PC-3 (cell line): Measurements from ENCODE around the gene MYH9. TPM values are rescaled to one million over a fixed set of nuclear protein-coding genes. Genes with fewer than 3 reads are reported as not detected.
A peak's percentile ranks its signal among the peaks of the same experiment; 100 is the strongest.

ENCODE experiments used
- ATAC-seq: fragments of 200-7000 bp; cut with Tn5 transposase; 2 replicates; pipeline ENCODE4 v1.9.1; 2020; ENCODE audit warnings: mild to moderate bottlenecking, moderate library complexity
- BruUV-seq: library from RNA; stranded (reverse); fragments of 400-500 nt; replicated peaks from 2 replicates; lab custom pipeline; 2021; lab: Mats Ljungman, UMichigan
- CTCF ChIA-PET: fragments of 300-600 bp; sonication (Branson Sonifier 250); formaldehyde crosslinking; loops from one replicate; lab custom pipeline; 2022; ENCODE audit warnings: antibody characterized with exemption; lab: Charles Lee
- POLR2A ChIA-PET: fragments of 300-600 bp; sonication (Branson Sonifier 250); formaldehyde crosslinking; loops from one replicate; lab custom pipeline; 2022; ENCODE audit warnings: antibody characterized with exemption; ENCODE audit not compliant: unreplicated experiment; lab: Charles Lee
- DNase-seq: peaks from one replicate; pipeline ENCODE4 v3.0.0-alpha.2; 2015
- H2AFZ ChIP-seq: fragments of 300-600 bp; sonication (generic); 2 replicates; pipeline ENCODE4 v1.6.0; 2016; ENCODE audit warnings: antibody characterized with exemption, low read length
- H3F3A ChIP-seq: fragments of 300-600 bp; sonication (generic); one replicate; pipeline ENCODE4 v1.6.0; 2017; ENCODE audit warnings: antibody characterized with exemption, low read length, control low read depth, mild to moderate bottlenecking; ENCODE audit not compliant: unreplicated experiment
- H3K27ac ChIP-seq: fragments of 300-600 bp; sonication (generic); 2 replicates; pipeline ENCODE4 v1.5.1; 2016; ENCODE audit warnings: mild to moderate bottlenecking, low read length
- H3K27me3 ChIP-seq: fragments of 300-600 bp; sonication (generic); 2 replicates; pipeline ENCODE4 v1.6.1; 2016; ENCODE audit warnings: low read length, mixed read lengths
- H3K36me3 ChIP-seq: fragments of 300-600 bp; sonication (generic); 2 replicates; pipeline ENCODE4 v1.6.1; 2016; ENCODE audit warnings: low read depth, mixed run types, low read length, mixed read lengths
- H3K4me1 ChIP-seq: fragments of 300-600 bp; sonication (generic); 2 replicates; pipeline ENCODE4 v1.5.1; 2016; ENCODE audit warnings: low read length; ENCODE audit not compliant: insufficient read depth
- H3K4me2 ChIP-seq: fragments of 300-600 bp; sonication (generic); 2 replicates; pipeline ENCODE4 v1.6.0; 2016; ENCODE audit warnings: low read length
- H3K4me3 ChIP-seq: fragments of 300-600 bp; sonication (generic); 2 replicates; pipeline ENCODE4 v1.5.1; 2016; ENCODE audit warnings: mild to moderate bottlenecking, low read length, mixed read lengths
- H3K79me2 ChIP-seq: fragments of 300-600 bp; sonication (generic); 2 replicates; pipeline ENCODE4 v1.6.1; 2017; ENCODE audit warnings: low read length, mixed read lengths
- H3K9ac ChIP-seq: fragments of 300-600 bp; sonication (generic); 2 replicates; pipeline ENCODE4 v1.6.0; 2016; ENCODE audit warnings: mild to moderate bottlenecking, low read length
- H3K9me2 ChIP-seq: fragments of 300-600 bp; sonication (generic); replicated peaks from 2 replicates; pipeline ENCODE4 v1.6.1; 2016; ENCODE audit warnings: mixed run types, low read length, mixed read lengths
- H3K9me3 ChIP-seq: fragments of 300-600 bp; sonication (generic); 2 replicates; pipeline ENCODE4 v1.6.1; 2016; ENCODE audit warnings: low read length, mixed read lengths
- H4K20me1 ChIP-seq: fragments of 300-600 bp; sonication (generic); 2 replicates; pipeline ENCODE4 v1.6.1; 2016; ENCODE audit warnings: low read length, mixed read lengths
- CTCF ChIP-seq: fragments of 300-600 bp; sonication (generic); conservative IDR thresholded peaks from 2 replicates; pipeline ENCODE4 v1.5.1; 2017; ENCODE audit warnings: antibody characterized with exemption, low read depth, mild to moderate bottlenecking, low read length
- EZH2 ChIP-seq: fragments of 300-600 bp; sonication (generic); IDR thresholded peaks from one replicate; pipeline ENCODE4 v1.6.1; 2017; ENCODE audit warnings: antibody characterized with exemption, mild to moderate bottlenecking, low read length; ENCODE audit not compliant: unreplicated experiment
- EZH2phosphoT487 ChIP-seq: fragments of 300-600 bp; sonication (generic); IDR thresholded peaks from 2 replicates; pipeline ENCODE4 v1.6.1; 2018; ENCODE audit warnings: mild to moderate bottlenecking, antibody characterized with exemption, low read length, borderline replicate concordance
- intact Hi-C: fragments of 100-400 bp; cut with micrococcal nuclease; formaldehyde crosslinking; loops from 2 replicates; pipeline ENCODE4 v1.9.0; 2023
- total RNA-seq: library from RNA; depleted of rRNA; stranded (reverse); fragments of >200 nt; gene quantifications from 2 replicates; pipeline ENCODE4 v1.2.3, GENCODE V29; 2014

MYH9 gene
- total RNA-seq, 1 experiment from 2014 or later = 357 TPM

- H3K27ac ChIP-seq = peak overlapping the region; percentile 97
- intact Hi-C loops = no loop called here
Observed at GRCh38 chr22:36327922-36328551, 59.7 kb downstream of the MYH9 start.

DNA sequence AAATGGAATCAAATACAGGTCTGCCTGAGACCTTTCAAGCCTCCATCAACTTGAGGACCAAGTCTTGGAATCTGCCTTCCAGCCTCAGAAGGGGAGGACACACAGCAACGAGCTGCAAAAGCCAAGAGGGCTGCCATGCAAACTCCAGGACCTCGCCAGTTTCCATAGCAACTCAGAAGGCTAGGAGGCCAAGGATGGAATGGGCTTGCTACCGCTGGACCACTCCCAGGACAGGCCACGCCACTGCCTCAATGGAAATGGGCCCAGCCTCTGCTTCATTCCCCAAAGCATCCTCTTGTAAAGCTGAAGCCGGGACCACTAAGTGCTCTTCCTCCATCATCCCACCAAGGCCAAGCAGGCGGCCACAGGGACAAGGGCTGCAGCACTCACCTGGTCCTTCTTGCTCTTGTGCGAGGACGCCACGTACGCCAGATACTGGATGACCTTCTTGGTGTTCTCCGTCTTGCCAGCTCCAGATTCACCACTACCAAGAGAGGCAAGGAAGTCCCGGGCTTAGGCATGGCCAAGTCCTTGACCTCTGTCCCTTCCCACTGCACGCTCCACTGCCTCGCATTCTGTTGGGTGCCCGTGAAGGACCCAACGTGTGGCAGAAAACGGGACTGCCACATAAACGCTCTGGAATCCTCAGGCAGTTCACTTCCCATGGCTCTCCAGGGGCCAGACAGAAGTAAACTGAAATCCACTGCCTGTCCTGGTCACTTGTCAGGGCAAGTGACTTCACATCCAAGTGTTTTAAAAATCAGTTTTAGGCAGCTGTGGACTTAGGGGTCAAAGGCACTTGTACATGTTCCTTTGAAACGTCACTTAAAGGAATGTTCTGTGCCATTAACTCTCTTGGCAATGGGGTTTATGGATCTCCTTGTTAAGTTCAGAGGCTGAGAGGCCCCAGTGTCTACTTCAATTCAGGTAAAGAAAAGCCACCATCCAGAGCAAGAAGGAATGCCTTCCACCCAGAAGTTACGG is 61.3 kb downstream of the MYH9 start:
- H3K36me3 ChIP-seq = peaks cover 77% of the 10 kb centered on the region
- H3K4me2 ChIP-seq = no peak overlapping the region
- DNase-seq = no peak
- no peaks in the 10 kb centered on the region for H3K27me3 ChIP-seq
- no peak overlapping the region for H2AFZ ChIP-seq
- H3K4me1 ChIP-seq = peaks cover 35% of the 10 kb centered on the region
- POLR2A ChIA-PET = interaction anchor here (0.7 kb wide), 1 partner anchor 52 kb away, joined by 4 read pairs; no protein-coding TSS in a partner anchor
- CTCF ChIA-PET = no interaction called here
- no peak overlapping the region for H3K9ac ChIP-seq
- no TSS peak for BruUV-seq
- H3K9me2 ChIP-seq = no peaks in the 10 kb centered on the region
- TF ChIP-seq EZH2 = no peak
- no peak for TF ChIP-seq CTCF
- no peak for TF ChIP-seq EZH2phosphoT487
- intact Hi-C loops = no loop called here
- H3K9me3 ChIP-seq = no peaks in the 10 kb centered on the region
- no peak overlapping the region for H3K4me3 ChIP-seq
- 0 out of 2 replicates have a peak, but pooled peaks cover 5% of the 10 kb centered on the region for H4K20me1 ChIP-seq
- ATAC-seq = no peak
- H3F3A ChIP-seq = peaks cover 4% of the 10 kb centered on the region
- H3K27ac ChIP-seq = no peak overlapping the region
- H3K79me2 ChIP-seq = peaks cover 86% of the 10 kb centered on the region

More at GRCh38 chr22:36327922-36328551, 59.7 kb downstream of the MYH9 start:
- Histone ChIP-seq H3F3A (peaks cover 17% of the 10 kb centered on the region), H3K36me3 (peaks cover 63% of the 10 kb centered on the region), H3K4me3 (no peak overlapping the region), H3K9me2 (no peaks in the 10 kb centered on the region), H2AFZ (no peak overlapping the region), H3K79me2 (peaks cover 89% of the 10 kb centered on the region), H3K9ac (peak overlapping the region; percentile 71; the same call in 1 of the 2 replicates), H3K4me1 (peaks cover 50% of the 10 kb centered on the region), H3K27me3 (no peaks in the 10 kb centered on the region), H3K4me2 (peak overlapping the region; percentile 83; the same call in 1 of the 2 replicates), H4K20me1 (0 out of 2 replicates have a peak, but pooled peaks cover 5% of the 10 kb centered on the region), H3K9me3 (no peaks in the 10 kb centered on the region)
- TF ChIP-seq EZH2 (no peak), EZH2phosphoT487 (no peak), CTCF (no peak)
- no peak for DNase-seq
- ChIA-PET CTCF (no interaction called here), POLR2A (no interaction called here)
- BruUV-seq = no TSS peak
- no peak for ATAC-seq
